Measurements from ENCODE around the gene ABCA10. TPM values are rescaled to one million over a fixed set of nuclear protein-coding genes. Genes with fewer than 3 reads are reported as not detected.

ABCA10 gene
- total and polyA plus RNA-seq, 2 of the 8 experiments (the other 6 are each of a cell fraction or from before 2014, with no cell fraction given) = not detected

DNA sequence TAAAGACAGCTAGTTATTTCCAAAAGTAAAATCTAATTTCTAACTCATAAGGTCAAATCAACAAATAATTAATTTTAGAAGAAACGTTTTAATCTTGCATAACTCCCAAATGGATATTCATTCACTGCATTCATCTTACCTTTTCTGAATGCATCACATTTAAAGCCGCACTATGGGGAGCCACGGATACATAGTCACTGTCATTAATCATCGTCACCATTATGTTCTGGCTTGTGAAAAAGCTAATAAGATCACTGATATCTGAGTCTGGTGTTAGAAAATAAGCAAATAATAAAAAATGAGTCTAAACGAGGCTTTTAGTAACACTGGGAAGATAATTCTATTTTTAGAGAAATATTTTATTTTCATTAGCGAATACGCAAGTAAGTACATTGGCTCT, 42.4 kb upstream of the ABCA10 start:
- FAIRE-seq (no peak), DNase-seq (ENCODE audit: low read depth in 1 of 2, low spot score in 2 of 2) (no peak)
- no peak overlapping the region for H3K27ac ChIP-seq (ENCODE audit: low read depth, low read length)
- H3K27me3 ChIP-seq (replicated peaks in 1 of 4; ENCODE audit: control insufficient read depth in 3 of 4, extremely low read depth in 1 of 4, insufficient read depth in 3 of 4, low read length in 3 of 4) = no peaks in the 10 kb centered on the region
- no peaks in the 10 kb centered on the region for H3K79me1 ChIP-seq (ENCODE audit: low read depth, low read length)
- H4K20me1 ChIP-seq (replicated peaks in 1 of 2; ENCODE audit: control insufficient read depth in 1 of 2, insufficient read depth in 2 of 2, low read length in 2 of 2) = peaks cover 0 to 1% of the 10 kb centered on the region in 2 experiments
- H2BK5ac ChIP-seq (ENCODE audit: low read depth, low read length) = no peak overlapping the region
- ChIA-PET CTCF (ENCODE audit: partially characterized antibody) (no interaction called here), POLR2A (ENCODE audit: partially characterized antibody) (no interaction called here)
- H2BK15ac ChIP-seq (ENCODE audit: low read length) = no peak overlapping the region
- H3K9ac ChIP-seq (replicated peaks in 1 of 4; ENCODE audit: extremely low read depth in 1 of 4, low read depth in 3 of 4, low read length in 3 of 4) = no peak overlapping the region
- no peak overlapping the region for H3K14ac ChIP-seq (ENCODE audit: insufficient read length)
- no peak overlapping the region for H2AFZ ChIP-seq (ENCODE audit: low read length)
- H3K4ac ChIP-seq (replicated peaks; ENCODE audit: insufficient read length, low read depth, low read length) = no peak overlapping the region
- H2BK12ac ChIP-seq (ENCODE audit: low read depth, low read length) = no peak overlapping the region
- no peak overlapping the region for H3K23ac ChIP-seq (ENCODE audit: insufficient read length)
- H3K18ac ChIP-seq (ENCODE audit: extremely low read depth, low read length) = no peak overlapping the region
- H3K4me1 ChIP-seq (replicated peaks in 1 of 4; ENCODE audit: control insufficient read depth in 3 of 4, insufficient read depth in 4 of 4, low read length in 3 of 4) = no peaks in the 10 kb centered on the region
- H3K79me2 ChIP-seq (ENCODE audit: control insufficient read depth in 1 of 2, insufficient read depth in 2 of 2, low read length in 2 of 2) = no peaks in the 10 kb centered on the region
- H4K91ac ChIP-seq (replicated peaks; ENCODE audit: insufficient read length, low read length) = no peak overlapping the region
- H3K36me3 ChIP-seq (ENCODE audit: control insufficient read depth in 2 of 4, insufficient read depth in 4 of 4, low read length in 3 of 4) = no peaks in the 10 kb centered on the region
- no peak overlapping the region for H4K8ac ChIP-seq (ENCODE audit: extremely low read depth, insufficient read depth, low read length)
- no peak overlapping the region for H3K4me3 ChIP-seq (ENCODE audit: extremely low read depth in 1 of 4, insufficient read depth in 2 of 4, low read depth in 3 of 4, low read length in 4 of 4)
- H3K56ac ChIP-seq (replicated peaks; ENCODE audit: insufficient read length, low read depth, low read length) = no peak overlapping the region
- H3K9me3 ChIP-seq (ENCODE audit: insufficient read depth in 2 of 2, low read depth in 1 of 2, low read length in 1 of 2) = no peaks in the 10 kb centered on the region
- no peaks in the 10 kb centered on the region for H3K23me2 ChIP-seq (ENCODE audit: low read depth, low read length)
- H2AK5ac ChIP-seq (ENCODE audit: low read depth, low read length) = no peak overlapping the region
- no peak overlapping the region for H2BK20ac ChIP-seq (ENCODE audit: low read length)
- H2BK120ac ChIP-seq (replicated peaks; ENCODE audit: low read depth, low read length) = no peak overlapping the region
- H4K5ac ChIP-seq (ENCODE audit: insufficient read length, low read depth, low read length) = no peak overlapping the region
- no peak overlapping the region for H3K4me2 ChIP-seq (ENCODE audit: insufficient read depth in 1 of 2, low read depth in 2 of 2, low read length in 2 of 2)
- WGBS, 2 experiments (ENCODE audit: extremely low coverage in 1 of 2, insufficient coverage in 1 of 2, insufficient read length in 1 of 2, insufficient replicate concordance in 2 of 2, low coverage in 1 of 2, low lambda C conversion rate in 2 of 2, missing lambda C conversion rate in 1 of 2) = 85% methylated on average over 7 of the region's 7 CpGs; no CpG with 5 or more reads in 1 of the 2 experiments
- TF ChIP-seq, protein P1, sequence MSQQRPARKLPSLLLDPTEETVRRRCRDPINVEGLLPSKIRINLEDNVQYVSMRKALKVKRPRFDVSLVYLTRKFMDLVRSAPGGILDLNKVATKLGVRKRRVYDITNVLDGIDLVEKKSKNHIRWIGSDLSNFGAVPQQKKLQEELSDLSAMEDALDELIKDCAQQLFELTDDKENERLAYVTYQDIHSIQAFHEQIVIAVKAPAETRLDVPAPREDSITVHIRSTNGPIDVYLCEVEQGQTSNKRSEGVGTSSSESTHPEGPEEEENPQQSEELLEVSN (IDR thresholded peaks at IDR 0.05) = no peak
- TF ChIP-seq POLR2AphosphoS5 (IDR thresholded peaks at IDR 0.05; ENCODE audit: low read depth, low read length) = no peak
- no peak for TF ChIP-seq TAF7 (optimal IDR thresholded peaks at IDR 0.05; ENCODE audit: borderline replicate concordance, low read depth, low read length)
- TF ChIP-seq, protein P2, sequence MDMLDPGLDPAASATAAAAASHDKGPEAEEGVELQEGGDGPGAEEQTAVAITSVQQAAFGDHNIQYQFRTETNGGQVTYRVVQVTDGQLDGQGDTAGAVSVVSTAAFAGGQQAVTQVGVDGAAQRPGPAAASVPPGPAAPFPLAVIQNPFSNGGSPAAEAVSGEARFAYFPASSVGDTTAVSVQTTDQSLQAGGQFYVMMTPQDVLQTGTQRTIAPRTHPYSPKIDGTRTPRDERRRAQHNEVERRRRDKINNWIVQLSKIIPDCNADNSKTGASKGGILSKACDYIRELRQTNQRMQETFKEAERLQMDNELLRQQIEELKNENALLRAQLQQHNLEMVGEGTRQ (IDR thresholded peaks at IDR 0.05; ENCODE audit: low read length) = no peak
- TF ChIP-seq HDAC2 (IDR thresholded peaks at IDR 0.05; ENCODE audit: borderline replicate concordance in 1 of 2, low read depth in 2 of 2, low read length in 2 of 2) = no peak
- no peak for TF ChIP-seq GABPA (IDR thresholded peaks at IDR 0.05; ENCODE audit: borderline replicate concordance, insufficient read depth, low read length)
- no peak for TF ChIP-seq CREB1 (IDR thresholded peaks at IDR 0.05)
- no peak for TF ChIP-seq RFX5 (IDR thresholded peaks at IDR 0.05; ENCODE audit: borderline replicate concordance, low read depth, low read length)
- no peak for TF ChIP-seq SIX5 (IDR thresholded peaks at IDR 0.05; ENCODE audit: low read depth, low read length)
- no peak for TF ChIP-seq JUN (IDR thresholded peaks at IDR 0.05; ENCODE audit: low read depth, low read length)
- TF ChIP-seq, protein P3, sequence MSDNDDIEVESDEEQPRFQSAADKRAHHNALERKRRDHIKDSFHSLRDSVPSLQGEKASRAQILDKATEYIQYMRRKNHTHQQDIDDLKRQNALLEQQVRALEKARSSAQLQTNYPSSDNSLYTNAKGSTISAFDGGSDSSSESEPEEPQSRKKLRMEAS (IDR thresholded peaks at IDR 0.05) = no peak
- no peak for TF ChIP-seq TAF1 (IDR thresholded peaks at IDR 0.05; ENCODE audit: low read depth, low read length)
- TF ChIP-seq BCL11A (IDR thresholded peaks at IDR 0.05; ENCODE audit: low read depth in 2 of 2, low read length in 2 of 2) = no peak
